ENCODE data around the gene EFCAB14. TPM values are rescaled to one million over a fixed set of nuclear protein-coding genes. Genes with fewer than 3 reads are reported as not detected.

Gene EFCAB14
- total and polyA plus RNA-seq, 2 of the 4 experiments (the other 2 are of a cell fraction): 28.6 to 43.0 TPM

DNA sequence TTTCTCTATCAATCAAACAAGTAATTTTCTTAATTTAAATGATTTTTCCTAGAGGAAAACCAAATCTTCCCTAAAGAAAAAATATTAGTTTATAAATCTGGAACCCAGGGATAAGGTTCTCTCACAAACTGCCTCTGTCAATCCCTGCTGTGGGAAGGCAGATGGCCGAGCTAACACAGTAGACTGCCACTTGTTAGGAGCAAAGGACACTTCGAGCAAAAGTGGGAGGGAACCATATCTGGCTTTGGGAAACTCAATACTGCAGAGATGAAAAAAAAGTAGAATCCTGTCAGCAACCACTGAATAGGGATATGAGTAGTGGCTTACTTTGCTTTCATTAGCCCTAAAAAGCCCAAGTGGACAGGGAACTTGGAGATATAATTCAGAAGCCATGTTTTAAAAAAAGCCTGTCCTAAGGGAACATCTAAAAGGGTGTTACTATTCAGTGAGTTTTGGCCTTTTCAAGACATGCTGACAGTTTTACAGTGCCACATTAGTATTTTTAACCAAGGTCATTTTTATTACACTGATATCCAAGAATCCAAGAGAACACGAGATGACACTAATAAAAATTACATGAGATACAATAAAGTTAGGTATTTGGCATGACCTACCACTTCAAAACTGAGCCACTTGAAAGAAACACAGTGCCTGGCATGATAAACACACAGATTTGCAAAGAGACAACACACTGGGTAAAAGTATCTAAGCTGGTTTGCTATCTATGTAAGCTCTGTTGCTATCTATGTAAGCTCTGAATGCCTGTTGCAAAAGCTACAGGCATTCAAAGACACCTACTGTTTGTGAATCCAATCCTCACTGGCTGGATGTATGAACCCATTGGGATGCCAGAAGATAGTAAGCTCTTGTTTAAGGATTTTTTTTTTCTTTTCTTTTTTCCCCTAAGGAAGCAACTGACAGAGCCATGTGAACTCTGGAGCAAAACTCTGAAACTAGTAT lies 25.8 kb downstream of the EFCAB14 start:
- no peak overlapping the region for H2AFZ ChIP-seq (replicated peaks; ENCODE audit: low read length, poor library complexity)
- BruUV-seq (replicated peaks): no TSS peak
- in situ Hi-C loops (cut with MboI; ENCODE audit: low sequenced_read_pairs): no loop called here
- H3K9me1 ChIP-seq (ENCODE audit: insufficient read depth, low read length): peaks cover 6% of the 10 kb centered on the region; the same call in 1 of the 2 replicates
- WGBS, 2 experiments (ENCODE audit: extremely low coverage in 2 of 2, insufficient read length in 1 of 2): no CpG with 5 or more reads among the region's 3 CpGs
- H3K36me3 ChIP-seq (ENCODE audit: control insufficient read depth, insufficient read depth, low read length): peaks cover 39% of the 10 kb centered on the region
- no peak overlapping the region for H2BK5ac ChIP-seq (ENCODE audit: low read depth, low read length, poor library complexity, severe bottlenecking)
- no peak overlapping the region for H3K14ac ChIP-seq (replicated peaks; ENCODE audit: low read depth, low read length)
- DNase-seq (no peak), ATAC-seq (ENCODE audit: low read depth) (no peak)
- no peaks in the 10 kb centered on the region for H4K20me1 ChIP-seq (ENCODE audit: insufficient read depth, low read length)
- H2BK120ac ChIP-seq (ENCODE audit: low read depth, low read length): no peak overlapping the region
- no peak overlapping the region for H3K18ac ChIP-seq (ENCODE audit: low read depth, low read length)
- no peak overlapping the region for H3K4me2 ChIP-seq (ENCODE audit: low read depth, low read length)
- CTCF ChIA-PET: interaction anchor here (0.7 kb wide), 1 partner anchor 75 kb away, joined by 5 read pairs; no protein-coding TSS in a partner anchor
- no peak overlapping the region for H2BK20ac ChIP-seq (ENCODE audit: low read depth, low read length)
- H3K27me3 ChIP-seq (ENCODE audit: control insufficient read depth, insufficient read depth, low read length): no peaks in the 10 kb centered on the region
- no peak overlapping the region for H3K23ac ChIP-seq (ENCODE audit: low read depth, low read length)
- H3K27ac ChIP-seq (ENCODE audit: insufficient read depth, low read length): no peak overlapping the region
- H4K91ac ChIP-seq (ENCODE audit: insufficient read depth, low read depth, low read length): no peak overlapping the region
- no peak overlapping the region for H3K56ac ChIP-seq (ENCODE audit: extremely low read depth, insufficient read depth, low read length)
- dilution Hi-C loops (cut with HindIII; ENCODE audit: low sequenced_read_pairs, unreplicated experiment): no loop called here
- no peak overlapping the region for H4K5ac ChIP-seq (ENCODE audit: low read depth, low read length)
- intact Hi-C loops (cut with micrococcal nuclease): no loop called here
- peaks cover 26 to 33% of the 10 kb centered on the region in 2 experiments for H3K79me1 ChIP-seq (ENCODE audit: low read depth in 1 of 2, low read length in 2 of 2)
- no peak overlapping the region for H2BK15ac ChIP-seq (ENCODE audit: low read depth, low read length)
- no peak overlapping the region for H2AK9ac ChIP-seq (replicated peaks; ENCODE audit: low read depth, low read length, poor library complexity)
- POLR2A ChIA-PET (ENCODE audit: unreplicated experiment): no interaction called here
- no peak overlapping the region for H2AK5ac ChIP-seq (ENCODE audit: low read depth, low read length)
- no peak overlapping the region for H3K4ac ChIP-seq (ENCODE audit: low read depth, low read length)
- H4K8ac ChIP-seq (ENCODE audit: low read depth in 2 of 2, low read length in 2 of 2): no peak overlapping the region
- no peak overlapping the region for H3K9ac ChIP-seq (ENCODE audit: low read depth, low read length)
- H3K4me3 ChIP-seq (ENCODE audit: insufficient read depth, low read depth, low read length): no peak overlapping the region
- H3K9me3 ChIP-seq (ENCODE audit: control insufficient read depth, insufficient read depth, low read length): no peaks in the 10 kb centered on the region
- peaks cover 6% of the 10 kb centered on the region; the same call in 1 of the 2 replicates for H3K4me1 ChIP-seq (ENCODE audit: control insufficient read depth, insufficient read depth, low read length)
- no peak for TF ChIP-seq MAZ (IDR thresholded peaks at IDR 0.05; ENCODE audit: borderline replicate concordance, low read depth, low read length)
- no peak for TF ChIP-seq RAD21 (IDR thresholded peaks at IDR 0.05; ENCODE audit: low read length)
- no peak for TF ChIP-seq BHLHE40 (IDR thresholded peaks at IDR 0.05; ENCODE audit: low read depth, low read length)
- TF ChIP-seq MXI1 (IDR thresholded peaks at IDR 0.05; ENCODE audit: borderline replicate concordance, low read depth, low read length): no peak
- TF ChIP-seq CHD1 (IDR thresholded peaks at IDR 0.05; ENCODE audit: low read depth, low read length): no peak
- TF ChIP-seq SMC3 (IDR thresholded peaks at IDR 0.05; ENCODE audit: low read depth, low read length): no peak
- no peak for TF ChIP-seq MAFK (IDR thresholded peaks at IDR 0.05; ENCODE audit: low read depth, low read length)
- TF ChIP-seq POLR2A (IDR thresholded peaks at IDR 0.05; ENCODE audit: low read depth, low read length): no peak
- TF ChIP-seq, protein P1, sequence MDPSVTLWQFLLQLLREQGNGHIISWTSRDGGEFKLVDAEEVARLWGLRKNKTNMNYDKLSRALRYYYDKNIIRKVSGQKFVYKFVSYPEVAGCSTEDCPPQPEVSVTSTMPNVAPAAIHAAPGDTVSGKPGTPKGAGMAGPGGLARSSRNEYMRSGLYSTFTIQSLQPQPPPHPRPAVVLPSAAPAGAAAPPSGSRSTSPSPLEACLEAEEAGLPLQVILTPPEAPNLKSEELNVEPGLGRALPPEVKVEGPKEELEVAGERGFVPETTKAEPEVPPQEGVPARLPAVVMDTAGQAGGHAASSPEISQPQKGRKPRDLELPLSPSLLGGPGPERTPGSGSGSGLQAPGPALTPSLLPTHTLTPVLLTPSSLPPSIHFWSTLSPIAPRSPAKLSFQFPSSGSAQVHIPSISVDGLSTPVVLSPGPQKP (IDR thresholded peaks at IDR 0.05; ENCODE audit: borderline replicate concordance, low read depth, low read length): no peak
- no peak for TF ChIP-seq NFE2L2 (IDR thresholded peaks at IDR 0.05; ENCODE audit: low read depth, low read length)
- TF ChIP-seq, protein P2, sequence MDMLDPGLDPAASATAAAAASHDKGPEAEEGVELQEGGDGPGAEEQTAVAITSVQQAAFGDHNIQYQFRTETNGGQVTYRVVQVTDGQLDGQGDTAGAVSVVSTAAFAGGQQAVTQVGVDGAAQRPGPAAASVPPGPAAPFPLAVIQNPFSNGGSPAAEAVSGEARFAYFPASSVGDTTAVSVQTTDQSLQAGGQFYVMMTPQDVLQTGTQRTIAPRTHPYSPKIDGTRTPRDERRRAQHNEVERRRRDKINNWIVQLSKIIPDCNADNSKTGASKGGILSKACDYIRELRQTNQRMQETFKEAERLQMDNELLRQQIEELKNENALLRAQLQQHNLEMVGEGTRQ (IDR thresholded peaks at IDR 0.05; ENCODE audit: low read depth, low read length): no peak
- no peak for TF ChIP-seq FOS (IDR thresholded peaks at IDR 0.05; ENCODE audit: low read depth, low read length)
- no peak for TF ChIP-seq CEBPB (IDR thresholded peaks at IDR 0.05; ENCODE audit: low read depth, low read length)
- TF ChIP-seq RCOR1 (IDR thresholded peaks at IDR 0.05; ENCODE audit: insufficient replicate concordance, low read length): no peak

Data from IMR-90 (cell line).